ENCODE results near the gene PRKN.

PRKN gene

GRCh38 chr6:162675503-162675902 is 52.1 kb downstream of the PRKN start:
- no peak for DNase-seq (ENCODE audit: low read depth in 2 of 2)

DNA sequence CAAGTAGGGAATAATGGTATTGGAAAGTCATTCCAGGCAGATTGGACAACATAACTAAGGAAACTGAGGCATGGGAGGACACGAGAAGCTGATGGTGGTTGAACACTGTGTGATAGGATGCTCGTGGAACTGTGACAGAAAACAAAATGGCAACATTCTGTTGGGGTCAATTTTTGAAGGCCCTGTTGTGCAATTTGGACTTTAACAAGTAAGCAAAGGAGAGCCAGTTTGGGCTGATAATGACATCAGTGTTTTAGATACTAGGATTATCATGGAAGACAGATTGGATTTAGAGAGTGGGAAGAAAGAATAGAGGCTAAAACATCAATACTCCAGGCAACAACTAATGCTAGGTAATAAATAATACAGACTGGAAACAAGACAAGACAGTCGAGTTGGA is 53.1 kb downstream of the PRKN start:
- no peak for DNase-seq (ENCODE audit: low read depth in 2 of 2)

- no peak for DNase-seq (ENCODE audit: low read depth in 2 of 2)
Observed at GRCh38 chr6:162671580-162672165, 55.9 kb downstream of the PRKN start.

GRCh38 chr6:162670345-162670744 is 57.2 kb downstream of the PRKN start:
- DNase-seq (ENCODE audit: low read depth in 2 of 2), result no peak

- DNase-seq (ENCODE audit: low read depth in 2 of 2), result no peak
Observed at GRCh38 chr6:162666246-162666645, 61.3 kb downstream of the PRKN start.

- DNase-seq (ENCODE audit: low read depth in 2 of 2), result no peak
Observed at GRCh38 chr6:162653808-162654207, 73.8 kb downstream of the PRKN start.

- no peak for DNase-seq (ENCODE audit: low read depth in 2 of 2)
Observed at GRCh38 chr6:162651505-162651904, 76.1 kb downstream of the PRKN start.

DNA sequence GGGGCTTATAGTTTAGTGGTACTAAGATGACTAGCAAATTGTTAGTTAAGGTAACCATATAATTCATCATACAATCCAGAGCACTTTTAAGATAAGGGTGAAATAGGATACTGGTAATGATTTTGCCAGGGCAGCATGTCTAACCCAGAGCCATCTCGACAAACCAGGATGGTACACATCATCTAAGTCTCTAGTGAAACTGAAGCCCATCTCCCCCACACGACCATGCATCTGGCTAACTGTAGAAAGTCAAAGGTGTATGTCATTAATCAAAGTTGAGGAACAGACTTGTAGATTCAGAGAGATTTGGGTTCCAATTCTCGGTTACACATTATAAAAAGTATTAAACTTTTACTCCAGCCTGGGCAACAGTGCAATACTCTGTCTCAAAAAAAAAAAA is 78.3 kb downstream of the PRKN start:
- DNase-seq (ENCODE audit: low read depth in 2 of 2), result no peak

- DNase-seq (ENCODE audit: low read depth in 2 of 2), result no peak
Observed at GRCh38 chr6:162644153-162644552, 83.4 kb downstream of the PRKN start.

DNA sequence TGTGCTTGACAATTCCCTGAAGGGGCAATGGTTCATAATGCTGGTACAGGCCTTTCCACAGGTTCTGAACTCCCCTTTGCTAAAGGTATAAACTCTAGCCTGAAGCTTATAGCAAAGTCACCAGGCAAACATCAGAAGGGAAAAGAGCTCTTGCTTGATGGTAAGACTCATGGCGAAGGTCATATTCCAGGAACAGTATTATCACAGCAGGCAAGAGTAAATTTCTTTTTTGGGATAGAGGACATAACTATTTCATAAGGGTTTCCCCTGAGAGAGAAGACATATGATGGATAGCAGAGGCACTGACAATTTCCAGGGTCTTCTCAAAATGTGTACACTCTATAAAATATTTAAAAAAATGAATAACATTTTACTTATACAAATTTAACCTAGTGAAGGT is 86.8 kb downstream of the PRKN start:
- DNase-seq (ENCODE audit: low read depth in 2 of 2), result no peak

- DNase-seq (ENCODE audit: low read depth in 2 of 2), result no peak
Observed at GRCh38 chr6:162639951-162640350, 87.6 kb downstream of the PRKN start.

DNA sequence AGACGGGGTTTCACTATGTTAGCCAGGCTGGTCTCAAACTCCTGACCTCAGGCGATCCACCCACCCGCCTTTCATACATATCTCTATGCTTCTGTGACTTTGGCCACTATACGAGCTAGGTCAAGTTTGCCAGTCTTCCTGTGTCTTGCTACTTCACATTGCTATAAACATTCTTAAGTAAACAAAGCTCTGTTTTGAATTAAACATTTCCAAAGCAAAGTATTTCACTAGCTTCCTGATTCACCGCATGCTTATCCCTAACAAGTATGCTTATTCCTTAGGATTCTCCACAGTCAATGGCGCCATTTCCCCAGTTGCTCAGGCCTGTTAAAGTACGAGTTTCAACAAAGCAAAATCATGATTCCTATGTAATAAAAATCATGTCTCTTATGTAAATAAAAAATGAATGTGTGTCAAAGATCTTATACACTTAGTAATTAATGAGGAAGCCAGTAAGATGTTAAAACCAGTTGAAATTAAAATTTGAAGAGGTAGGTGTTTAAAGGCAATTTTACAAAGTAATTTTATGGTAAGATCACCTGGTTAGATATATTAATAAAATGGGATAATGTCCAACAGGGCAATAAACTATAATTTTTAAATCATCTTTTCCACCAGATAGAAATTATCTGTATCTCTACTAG is 88.5 kb downstream of the PRKN start:
- no peak for DNase-seq (ENCODE audit: low read depth in 2 of 2)

DNA sequence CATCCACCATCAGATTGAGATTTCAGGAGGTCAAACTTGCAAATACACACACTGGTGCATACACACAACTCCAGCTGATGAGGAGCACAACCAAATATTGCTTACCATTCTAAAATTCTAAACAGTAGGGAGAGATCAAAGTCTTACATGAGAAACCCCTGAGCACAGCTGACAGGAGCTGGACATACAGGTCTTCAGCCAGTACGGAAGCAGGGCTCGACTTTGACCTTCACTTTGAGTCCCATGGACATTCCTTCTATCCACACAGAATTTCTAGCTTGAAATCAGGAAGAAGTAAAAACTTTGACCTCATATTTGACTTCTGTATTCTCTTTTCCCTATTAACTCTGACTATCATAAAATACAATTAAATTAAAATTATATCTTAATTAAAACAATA is 90.2 kb downstream of the PRKN start:
- DNase-seq (ENCODE audit: low read depth in 2 of 2), result no peak

DNA sequence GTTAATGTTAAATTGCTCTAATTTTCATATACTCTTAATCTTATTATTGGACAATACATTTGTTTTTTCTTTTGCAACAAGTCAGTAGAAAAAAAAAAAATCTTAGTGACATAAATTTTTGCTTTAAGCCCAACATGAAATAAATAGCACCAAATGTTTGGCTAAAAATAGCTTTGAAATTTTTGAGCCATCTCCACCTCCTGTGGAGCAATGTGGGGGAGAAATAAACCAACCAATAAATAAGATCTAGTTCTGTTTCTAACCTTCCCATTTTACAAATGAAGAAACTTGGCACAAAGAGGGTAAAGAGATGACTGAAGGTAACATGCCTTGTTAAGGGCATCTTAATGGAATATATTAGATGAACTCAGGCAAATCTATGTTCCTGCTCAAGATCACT is 91.4 kb downstream of the PRKN start:
- DNase-seq (ENCODE audit: low read depth in 2 of 2), result no peak

DNA sequence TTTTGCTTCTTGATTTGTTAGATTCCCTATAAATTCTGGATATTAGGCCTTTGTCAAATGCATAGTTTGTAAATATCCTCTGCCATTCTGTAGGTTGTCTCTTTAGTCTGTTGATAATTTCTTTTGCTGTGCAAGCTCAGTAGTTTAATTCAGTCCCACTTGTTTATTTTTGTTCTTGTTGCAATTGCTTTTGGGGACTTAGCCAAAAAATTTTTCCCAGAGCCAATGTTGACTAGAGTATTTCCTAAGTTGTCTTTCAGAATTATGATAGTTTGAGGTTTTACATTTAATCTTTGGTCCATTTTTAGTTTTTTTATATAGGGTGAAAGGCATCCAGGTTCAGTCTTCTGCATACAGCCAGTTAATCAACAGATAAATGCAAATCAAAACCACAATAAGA is 96.0 kb downstream of the PRKN start:
- no peak for DNase-seq (ENCODE audit: low read depth in 2 of 2)

DNA sequence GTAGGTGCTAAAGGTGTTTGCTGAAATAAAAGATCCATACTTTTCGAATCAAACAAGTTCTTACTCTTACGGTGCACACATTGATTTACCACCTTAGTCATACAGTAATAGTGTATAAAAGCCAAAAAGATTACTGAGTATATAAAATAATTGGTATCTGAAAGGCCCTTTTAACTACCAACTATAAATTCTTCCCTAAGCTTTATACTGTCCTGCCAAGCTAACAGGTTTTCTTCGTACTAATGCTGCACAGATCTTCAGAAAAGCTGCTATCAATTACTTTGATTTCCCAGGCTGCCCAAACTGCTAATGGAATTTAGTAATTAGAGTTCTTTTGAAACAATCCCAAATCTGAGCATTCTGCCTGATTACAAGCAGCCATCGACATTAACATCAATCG is 97.5 kb downstream of the PRKN start:
- no peak for DNase-seq (ENCODE audit: low read depth in 2 of 2)

DNA sequence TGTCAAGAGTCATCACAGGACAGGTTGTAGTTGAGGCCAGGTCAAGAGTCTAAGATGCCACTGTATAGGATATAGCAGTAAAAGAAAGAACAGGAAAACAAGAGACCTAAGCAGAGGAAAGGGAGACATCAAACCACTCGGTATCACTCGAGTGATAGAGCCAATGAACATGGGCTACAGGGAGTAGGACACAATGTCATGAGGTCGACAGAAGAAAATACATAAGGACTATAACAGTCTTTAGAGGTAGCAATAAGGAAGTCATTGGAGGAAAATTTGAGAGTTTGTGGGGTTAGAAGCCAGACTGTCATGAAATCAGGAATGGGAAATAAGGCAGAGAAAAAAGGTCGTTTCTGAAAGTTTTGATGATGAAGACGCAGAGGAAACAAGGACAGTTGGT is 99.7 kb downstream of the PRKN start:
- DNase-seq (ENCODE audit: low read depth in 2 of 2), result no peak

DNA sequence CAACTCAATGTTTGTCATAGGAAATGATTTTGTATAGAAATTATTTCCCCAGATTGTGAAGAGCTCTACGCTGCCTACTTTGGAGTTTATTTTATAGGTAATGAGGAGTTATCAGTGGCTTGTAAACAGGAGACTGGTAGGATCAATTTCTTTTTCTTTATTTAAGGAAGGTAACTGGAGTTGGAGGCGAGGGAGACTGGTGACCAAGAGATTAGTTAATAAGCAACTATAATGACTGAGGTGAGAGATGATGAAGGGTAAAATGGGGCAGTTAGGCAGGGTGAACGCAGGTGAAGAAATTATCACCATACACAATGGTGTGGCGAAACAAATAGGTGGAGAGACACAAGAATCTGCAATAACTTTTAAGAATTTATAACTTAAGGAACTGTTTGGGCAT is 100.2 kb downstream of the PRKN start:
- DNase-seq (ENCODE audit: low read depth in 2 of 2), result no peak

GRCh38 chr6:162626869-162627268 is 100.7 kb downstream of the PRKN start:
- no peak for DNase-seq (ENCODE audit: low read depth in 2 of 2)

DNA sequence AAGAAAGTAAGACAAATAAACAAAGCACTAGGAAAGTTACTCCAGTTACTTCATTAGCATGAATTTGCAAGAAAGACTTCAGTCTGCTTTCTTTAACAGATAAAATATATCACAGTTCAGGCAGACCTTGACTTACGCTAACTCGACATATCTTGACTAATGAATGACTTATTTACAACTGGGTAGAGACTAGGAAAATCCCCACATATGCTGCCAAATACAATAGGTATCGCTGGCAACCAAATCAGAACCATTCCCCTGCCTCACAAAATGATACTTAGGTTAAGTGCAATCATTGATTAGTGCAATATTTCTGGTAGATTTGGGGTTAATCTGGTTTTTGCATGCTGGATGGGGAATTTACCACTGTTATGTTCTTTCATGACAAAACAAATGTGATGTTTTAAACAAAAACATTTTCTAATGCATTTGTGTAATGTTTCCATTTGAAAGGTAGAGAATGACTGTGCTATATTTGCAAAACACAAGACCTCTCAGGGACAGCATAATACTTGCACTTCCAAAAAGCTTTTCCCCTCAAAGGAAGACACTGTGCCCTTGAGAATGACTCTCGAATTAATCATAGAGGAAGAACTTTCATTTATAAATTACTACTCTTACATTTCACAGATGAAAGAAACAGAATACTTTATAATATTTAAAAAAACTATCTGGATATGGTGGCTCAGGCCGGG is 101.6 kb downstream of the PRKN start:
- no peak for DNase-seq (ENCODE audit: low read depth in 2 of 2)

DNA sequence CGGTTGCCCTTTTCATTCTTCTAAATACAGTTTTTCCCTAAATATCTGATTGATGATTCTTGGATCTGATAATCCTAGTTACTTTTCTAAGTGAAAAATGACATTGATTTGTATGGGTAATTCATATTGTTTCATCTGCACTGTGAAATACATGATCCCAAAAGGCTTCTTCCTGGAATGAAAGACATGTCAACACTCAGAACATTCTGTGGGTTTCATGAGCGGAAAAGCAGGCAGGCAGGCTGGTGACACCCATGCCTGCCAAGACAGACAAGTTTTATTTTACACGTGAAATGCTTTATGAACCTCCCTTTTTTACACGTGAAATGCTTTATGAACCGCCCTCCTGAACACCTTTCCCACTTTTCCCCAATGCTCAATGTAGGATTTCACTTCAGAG is 105.0 kb downstream of the PRKN start:
- no peak for DNase-seq (ENCODE audit: low read depth in 2 of 2)

DNA sequence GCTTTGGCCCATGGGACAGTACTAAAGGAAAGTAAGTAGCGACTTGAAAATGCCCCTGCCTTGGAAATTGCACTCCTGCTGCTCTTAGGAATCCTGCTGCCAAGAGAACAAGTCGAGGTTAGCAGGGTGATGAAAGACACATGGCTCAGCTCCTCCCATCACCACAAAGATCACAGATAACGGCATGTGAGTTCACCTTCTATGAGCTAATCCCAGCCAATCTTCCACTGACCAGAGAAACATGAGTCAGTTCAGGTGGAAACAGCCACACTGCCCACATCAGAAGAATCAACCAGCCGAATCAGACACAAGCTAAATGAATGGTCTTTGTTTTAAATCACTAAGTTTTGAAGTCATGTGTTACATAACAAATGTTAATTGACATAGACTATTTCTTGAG is 106.3 kb downstream of the PRKN start:
- DNase-seq (ENCODE audit: low read depth in 2 of 2), result no peak

DNA sequence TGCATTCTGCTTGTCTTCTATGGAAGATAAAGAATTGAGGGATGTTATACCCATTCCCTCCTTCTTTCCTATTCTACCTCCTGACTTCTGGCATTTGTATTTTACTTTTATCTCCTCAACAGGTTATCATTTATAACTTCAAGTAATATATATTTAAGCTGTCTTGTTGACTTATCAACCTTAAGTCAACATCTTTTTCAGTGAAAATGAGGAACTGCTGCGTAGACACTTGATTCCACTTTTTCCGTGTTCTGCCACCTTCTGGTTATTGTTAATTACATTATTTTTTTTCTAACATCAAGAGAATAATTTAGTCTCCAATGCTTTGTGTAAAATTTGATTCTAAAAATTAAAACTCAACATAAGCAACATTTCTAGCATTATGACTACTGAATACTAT is 107.5 kb downstream of the PRKN start:
- DNase-seq (ENCODE audit: low read depth in 2 of 2), result no peak

Data from stimulated activated CD4-positive, alpha-beta T cell treated with anti-CD3 and anti-CD28 coated beads, Interleukin-15, amount 100 ng/mL, for 48 hours (primary cell).